Neuronal stem cell (in vitro differentiated cells): ENCODE measurements around the gene ARHGAP42.

Source experiments
- DNase-seq: peaks from one replicate; pipeline ENCODE4 v3.0.0-alpha.2; 2013; ENCODE audit warnings: low spot score
- H2AFZ ChIP-seq: one replicate; pipeline ENCODE4 v1.6.1; 2013; ENCODE audit warnings: mild to moderate bottlenecking, low read length, inconsistent platforms
- H2AK5ac ChIP-seq: 2 replicates; pipeline ENCODE4 v1.6.1; 2013; ENCODE audit warnings: low read depth, mild to moderate bottlenecking, inconsistent platforms, low read length, moderate library complexity, mixed read lengths
- H2BK120ac ChIP-seq: 2 replicates; pipeline ENCODE4 v1.6.1; 2013; ENCODE audit warnings: low read depth, mild to moderate bottlenecking, inconsistent platforms, low read length, moderate library complexity, mixed read lengths
- H2BK12ac ChIP-seq: one replicate; pipeline ENCODE4 v1.6.1; 2013; ENCODE audit warnings: low read length, inconsistent platforms
- H2BK15ac ChIP-seq: 2 replicates; pipeline ENCODE4 v1.6.1; 2013; ENCODE audit warnings: mild to moderate bottlenecking, low read length, inconsistent platforms, mixed read lengths
- H2BK5ac ChIP-seq: one replicate; pipeline ENCODE4 v1.6.1; 2013; ENCODE audit warnings: inconsistent platforms, mild to moderate bottlenecking, low read length, moderate library complexity
- H3K14ac ChIP-seq: one replicate; pipeline ENCODE4 v1.6.1; 2013; ENCODE audit warnings: low read length, inconsistent platforms
- H3K18ac ChIP-seq: 2 replicates; pipeline ENCODE4 v1.6.1; 2013; ENCODE audit warnings: low read length, inconsistent platforms
- H3K23ac ChIP-seq: 2 replicates; pipeline ENCODE4 v1.6.1; 2013; ENCODE audit warnings: low read depth, mild to moderate bottlenecking, mixed read lengths, low read length, inconsistent platforms; ENCODE audit not compliant: poor library complexity
- H3K27ac ChIP-seq: replicated peaks from 3 replicates; pipeline ENCODE4 v1.5.1; 2013; ENCODE audit warnings: low read length, inconsistent platforms
- H3K27me3 ChIP-seq, 3 experiments: 2 replicates each; pipeline ENCODE4 v1.6.1; 2013; ENCODE audit warnings: low read length in 3 of 3, mild to moderate bottlenecking in 2 of 3, inconsistent platforms in 1 of 3, low read depth in 1 of 3, mixed read lengths in 1 of 3, moderate library complexity in 1 of 3; ENCODE audit not compliant: control insufficient read depth in 3 of 3, insufficient read depth in 3 of 3
- H3K36me3 ChIP-seq, 2 donors: replicated peaks in 1 of 2; 2 replicates each; pipeline ENCODE4 v1.6.1; 2013; ENCODE audit warnings: low read length in 2 of 2; ENCODE audit not compliant: control insufficient read depth in 2 of 2, insufficient read depth in 2 of 2
- H3K4ac ChIP-seq: 2 replicates; pipeline ENCODE4 v1.6.1; 2013; ENCODE audit warnings: inconsistent platforms, mild to moderate bottlenecking, low read length, moderate library complexity
- H3K4me1 ChIP-seq, 2 donors: 1 replicate in 1 of 2; 2 replicates in 1 of 2; pipeline ENCODE4 v1.6.1; 2013; ENCODE audit warnings: low read length in 2 of 2, low read depth in 1 of 2; ENCODE audit not compliant: control insufficient read depth in 2 of 2, insufficient read depth in 1 of 2
- H3K4me2 ChIP-seq: one replicate; pipeline ENCODE4 v1.6.1; 2013; ENCODE audit warnings: mild to moderate bottlenecking, low read length, inconsistent platforms; ENCODE audit not compliant: insufficient read depth, poor library complexity, severe bottlenecking
- H3K4me3 ChIP-seq, 2 donors: 2 replicates each; pipeline ENCODE4 v1.5.1; 2013; ENCODE audit warnings: low read length in 2 of 2, mild to moderate bottlenecking in 2 of 2, inconsistent platforms in 1 of 2, moderate library complexity in 1 of 2
- H3K79me1 ChIP-seq: one replicate; pipeline ENCODE4 v1.6.1; 2013; ENCODE audit warnings: low read depth, mild to moderate bottlenecking, inconsistent platforms, low read length, moderate library complexity
- H3K9ac ChIP-seq: one replicate; pipeline ENCODE4 v1.6.1; 2013; ENCODE audit warnings: mild to moderate bottlenecking, low read depth, low read length, inconsistent platforms; ENCODE audit not compliant: poor library complexity
- H3K9me3 ChIP-seq, 2 donors: replicated peaks in 1 of 2; 2 replicates each; pipeline versions ENCODE3 to v1.6.1; 2013; ENCODE audit warnings: low read length in 2 of 2, mild to moderate bottlenecking in 2 of 2, inconsistent platforms in 1 of 2, low read depth in 1 of 2, mixed read lengths in 1 of 2, moderate library complexity in 1 of 2; ENCODE audit not compliant: control insufficient read depth in 2 of 2, insufficient read depth in 1 of 2
- H4K8ac ChIP-seq: one replicate; pipeline ENCODE4 v1.6.1; 2013; ENCODE audit warnings: low read depth, mild to moderate bottlenecking, inconsistent platforms, low read length, moderate library complexity
- H4K91ac ChIP-seq: one replicate; pipeline ENCODE4 v1.6.1; 2013; ENCODE audit warnings: low read length, low read depth, mild to moderate bottlenecking, inconsistent platforms; ENCODE audit not compliant: poor library complexity
- WGBS, 2 donors: extraction: QIAGEN DNeasy Blood & Tissue Kit; methylation state at CpG; one replicate each; pipeline ENCODE4 v1.1.7; 2013; ENCODE audit warnings: missing lambda C conversion rate in 2 of 2, mixed read lengths in 1 of 2; ENCODE audit not compliant: insufficient read length in 2 of 2, insufficient replicate concordance in 1 of 2; ENCODE audit errors: extremely low coverage in 2 of 2; 5-methylcytosine and 5-hydroxymethylcytosine counted together

The ARHGAP42 gene

GRCh38 chr11:100963375-100963774 is 276.3 kb downstream of the ARHGAP42 start:
- no peak overlapping the region for H2AK5ac ChIP-seq
- H3K4me2 ChIP-seq = no peak overlapping the region
- H2BK5ac ChIP-seq = no peak overlapping the region
- H3K36me3 ChIP-seq = no peaks in the 10 kb centered on the region
- H2BK120ac ChIP-seq = no peak overlapping the region
- H2BK15ac ChIP-seq = no peak overlapping the region
- H2AFZ ChIP-seq = no peak overlapping the region
- H2BK12ac ChIP-seq = no peak overlapping the region
- H3K79me1 ChIP-seq = no peaks in the 10 kb centered on the region
- no peak overlapping the region for H3K27ac ChIP-seq
- no peak overlapping the region for H3K23ac ChIP-seq
- H3K18ac ChIP-seq = no peak overlapping the region
- no peaks in the 10 kb centered on the region for H3K9me3 ChIP-seq
- H4K8ac ChIP-seq = no peak overlapping the region
- H4K91ac ChIP-seq = no peak overlapping the region
- no peak overlapping the region for H3K4ac ChIP-seq
- no peak overlapping the region for H3K4me3 ChIP-seq
- H3K27me3 ChIP-seq = no peaks in the 10 kb centered on the region
- no peaks in the 10 kb centered on the region for H3K4me1 ChIP-seq
- DNase-seq = no peak
- WGBS, 2 donors = no CpG with 5 or more reads among the region's 1 CpG
- H3K9ac ChIP-seq = no peak overlapping the region
- H3K14ac ChIP-seq = no peak overlapping the region

- Histone ChIP-seq H3K4me3 (no peak overlapping the region), H2AFZ (no peak overlapping the region), H2AK5ac (no peak overlapping the region), H3K36me3 (no peaks in the 10 kb centered on the region), H3K9me3 (peaks cover 0 to 3% of the 10 kb centered on the region in 2 donors), H4K91ac (no peak overlapping the region), H3K18ac (no peak overlapping the region), H3K27me3 (no peaks in the 10 kb centered on the region), H4K8ac (no peak overlapping the region), H3K79me1 (no peaks in the 10 kb centered on the region), H2BK12ac (no peak overlapping the region), H2BK120ac (no peak overlapping the region), H3K4me1 (no peaks in the 10 kb centered on the region), H3K27ac (no peak overlapping the region), H3K4ac (no peak overlapping the region), H3K23ac (no peak overlapping the region), H3K9ac (no peak overlapping the region), H2BK5ac (no peak overlapping the region), H3K14ac (no peak overlapping the region), H3K4me2 (no peak overlapping the region), H2BK15ac (no peak overlapping the region)
- WGBS, 2 donors = no CpG with 5 or more reads among the region's 3 CpGs
- no peak for DNase-seq
These were observed 277.3 kb downstream of the ARHGAP42 start for GRCh38 chr11:100964435-100964834.

GRCh38 chr11:100965346-100965745 is 278.3 kb downstream of the ARHGAP42 start:
- Histone ChIP-seq H2BK5ac (no peak overlapping the region), H3K4me3 (no peak overlapping the region), H4K91ac (no peak overlapping the region), H2BK12ac (no peak overlapping the region), H2BK120ac (no peak overlapping the region), H3K27me3 (no peaks in the 10 kb centered on the region), H2AK5ac (no peak overlapping the region), H3K36me3 (no peaks in the 10 kb centered on the region), H3K23ac (no peak overlapping the region), H3K14ac (no peak overlapping the region), H3K27ac (no peak overlapping the region), H2AFZ (no peak overlapping the region), H3K9ac (no peak overlapping the region), H3K4ac (no peak overlapping the region), H2BK15ac (no peak overlapping the region), H3K4me1 (no peaks in the 10 kb centered on the region), H3K18ac (no peak overlapping the region), H3K4me2 (no peak overlapping the region), H4K8ac (no peak overlapping the region), H3K79me1 (no peaks in the 10 kb centered on the region), H3K9me3 (peaks cover 0 to 3% of the 10 kb centered on the region in 2 donors)
- no CpG with 5 or more reads among the region's 1 CpG for WGBS, 2 donors
- DNase-seq = no peak

GRCh38 chr11:100966366-100966765 is 279.3 kb downstream of the ARHGAP42 start:
- Histone ChIP-seq H3K18ac (no peak overlapping the region), H2AK5ac (no peak overlapping the region), H4K8ac (no peak overlapping the region), H3K4me1 (no peaks in the 10 kb centered on the region), H3K36me3 (no peaks in the 10 kb centered on the region), H3K27me3 (no peaks in the 10 kb centered on the region), H3K4me2 (no peak overlapping the region), H2BK5ac (no peak overlapping the region), H4K91ac (no peak overlapping the region), H3K9ac (no peak overlapping the region), H2BK120ac (no peak overlapping the region), H2BK15ac (no peak overlapping the region), H3K4ac (no peak overlapping the region), H3K79me1 (no peaks in the 10 kb centered on the region), H2BK12ac (no peak overlapping the region), H3K9me3 (peaks cover 0 to 3% of the 10 kb centered on the region in 2 donors), H3K14ac (no peak overlapping the region), H3K23ac (no peak overlapping the region), H3K4me3 (no peak overlapping the region), H2AFZ (no peak overlapping the region), H3K27ac (no peak overlapping the region)
- no peak for DNase-seq
